ENCODE data around the gene POGK. TPM values are rescaled to one million over a fixed set of nuclear protein-coding genes. Genes with fewer than 3 reads are reported as not detected.

Gene POGK
- polyA plus RNA-seq (2011; rRNA removed) = 13.7 and 16.3 TPM in 2 replicates
- 14.3 and 16.6 TPM in 2 replicates for polyA minus RNA-seq (2011; rRNA and poly(A)+ RNA removed)

DNA sequence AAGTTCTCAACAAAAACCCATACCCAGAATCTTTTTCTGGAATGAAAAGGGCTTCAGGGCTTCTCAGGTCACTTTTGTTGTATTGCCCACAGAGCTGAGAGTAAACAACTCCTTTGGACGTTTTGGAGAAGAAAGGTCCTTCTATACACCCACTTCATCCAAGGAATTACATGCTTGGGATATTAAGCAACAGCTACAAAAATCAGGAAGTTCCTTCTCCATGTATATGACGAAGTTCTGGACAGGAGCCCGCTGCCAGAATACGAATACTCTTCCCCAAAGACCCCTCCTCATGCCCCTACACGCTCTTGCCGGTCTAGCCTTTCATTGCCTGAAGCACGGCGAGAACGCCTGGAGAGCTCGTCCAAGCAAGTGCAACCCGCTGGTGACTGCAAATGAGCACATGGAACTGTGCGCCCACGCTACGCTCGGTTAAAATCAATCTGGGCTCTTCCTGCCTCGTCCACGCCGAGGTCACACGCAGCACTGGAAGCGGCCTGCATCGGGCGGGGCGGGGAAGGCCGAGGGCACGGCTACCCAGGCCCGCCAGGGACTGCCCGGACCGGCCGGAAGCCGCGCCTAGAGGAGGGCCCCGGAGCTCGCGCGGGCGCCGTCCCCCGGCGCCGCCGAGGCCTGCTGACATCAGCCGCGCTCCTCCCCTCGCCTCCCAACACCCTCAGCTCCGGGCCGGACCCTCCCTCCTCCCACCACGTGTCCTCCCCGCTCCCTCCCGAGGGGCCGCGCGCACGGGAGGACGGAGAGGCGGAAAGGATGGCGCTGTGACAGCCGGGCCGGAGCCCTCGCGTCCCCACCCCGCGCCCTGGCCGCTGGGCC is at the start of gene POGK:
TSS of gene POGK (plus strand) at position 710 of the 834 bp plus-strand sequence. CDS start 1,482 bp downstream, outside the sequence.
- CTCF ChIA-PET = interaction anchor here (0.6 to 1.2 kb wide), 3 partner anchors 15 to 122 kb away, joined by 3 read pairs; no protein-coding TSS in a partner anchor

GRCh38 chr1:166796620-166797236 is 42.5 kb upstream of the POGK start:
- ChIA-PET POLR2A (no interaction called here), CTCF (no interaction called here)
- Histone ChIP-seq H3K27me3 (ENCODE audit: control insufficient read depth, insufficient read depth, low read length) (no peaks in the 10 kb centered on the region), H3K4me3 (ENCODE audit: low read depth, low read length) (no peak overlapping the region), H3K36me3 (ENCODE audit: control insufficient read depth, insufficient read depth, low read length) (no peaks in the 10 kb centered on the region)
- TF ChIP-seq, protein P1, sequence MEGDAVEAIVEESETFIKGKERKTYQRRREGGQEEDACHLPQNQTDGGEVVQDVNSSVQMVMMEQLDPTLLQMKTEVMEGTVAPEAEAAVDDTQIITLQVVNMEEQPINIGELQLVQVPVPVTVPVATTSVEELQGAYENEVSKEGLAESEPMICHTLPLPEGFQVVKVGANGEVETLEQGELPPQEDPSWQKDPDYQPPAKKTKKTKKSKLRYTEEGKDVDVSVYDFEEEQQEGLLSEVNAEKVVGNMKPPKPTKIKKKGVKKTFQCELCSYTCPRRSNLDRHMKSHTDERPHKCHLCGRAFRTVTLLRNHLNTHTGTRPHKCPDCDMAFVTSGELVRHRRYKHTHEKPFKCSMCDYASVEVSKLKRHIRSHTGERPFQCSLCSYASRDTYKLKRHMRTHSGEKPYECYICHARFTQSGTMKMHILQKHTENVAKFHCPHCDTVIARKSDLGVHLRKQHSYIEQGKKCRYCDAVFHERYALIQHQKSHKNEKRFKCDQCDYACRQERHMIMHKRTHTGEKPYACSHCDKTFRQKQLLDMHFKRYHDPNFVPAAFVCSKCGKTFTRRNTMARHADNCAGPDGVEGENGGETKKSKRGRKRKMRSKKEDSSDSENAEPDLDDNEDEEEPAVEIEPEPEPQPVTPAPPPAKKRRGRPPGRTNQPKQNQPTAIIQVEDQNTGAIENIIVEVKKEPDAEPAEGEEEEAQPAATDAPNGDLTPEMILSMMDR (IDR thresholded peaks at IDR 0.05; ENCODE audit: insufficient read depth, low read depth, low read length) = no peak
- no peak for DNase-seq (ENCODE audit: low read depth)

More for the DNA sequence above, at the start of gene POGK:
- H3K27me3 ChIP-seq (ENCODE audit: control insufficient read depth, insufficient read depth, low read length) = peaks cover 2% of the 10 kb centered on the region; the same call in 1 of the 2 replicates
- H3K36me3 ChIP-seq (ENCODE audit: control insufficient read depth, insufficient read depth, low read length) = peaks cover 13% of the 10 kb centered on the region
- peak within 1 kb of the TSS; percentile 62 for H3K4me3 ChIP-seq (ENCODE audit: low read depth, low read length)
- DNase-seq (ENCODE audit: low read depth) = peak; percentile 58
- POLR2A ChIA-PET = interaction anchor here (1.4 kb wide), 1 partner anchor 37 kb away, joined by 7 read pairs; the partner anchor contains the start of gene TADA1
- TF ChIP-seq, protein P1 (IDR thresholded peaks at IDR 0.05; ENCODE audit: insufficient read depth, low read depth, low read length) = no peak

- DNase-seq (ENCODE audit: low read depth) = no peak
- CTCF ChIA-PET = no interaction called here
- H3K27me3 ChIP-seq (ENCODE audit: control insufficient read depth, insufficient read depth, low read length) = no peaks in the 10 kb centered on the region
- no peaks in the 10 kb centered on the region for H3K36me3 ChIP-seq (ENCODE audit: control insufficient read depth, insufficient read depth, low read length)
- no peak overlapping the region for H3K4me3 ChIP-seq (ENCODE audit: low read depth, low read length)
- POLR2A ChIA-PET = no interaction called here
- TF ChIP-seq, protein P1 (IDR thresholded peaks at IDR 0.05; ENCODE audit: insufficient read depth, low read depth, low read length) = no peak
Observed at GRCh38 chr1:166808952-166809351, 30.3 kb upstream of the POGK start.

- peak; percentile 37 for DNase-seq (ENCODE audit: low read depth)
- POLR2A ChIA-PET = no interaction called here
- Histone ChIP-seq H3K27me3 (ENCODE audit: control insufficient read depth, insufficient read depth, low read length) (no peaks in the 10 kb centered on the region), H3K36me3 (ENCODE audit: control insufficient read depth, insufficient read depth, low read length) (no peaks in the 10 kb centered on the region), H3K4me3 (ENCODE audit: low read depth, low read length) (no peak overlapping the region)
- TF ChIP-seq, protein P1 (IDR thresholded peaks at IDR 0.05; ENCODE audit: insufficient read depth, low read depth, low read length) = no peak
- CTCF ChIA-PET = no interaction called here
Observed at GRCh38 chr1:166811691-166812090, 27.6 kb upstream of the POGK start.
